Mammary epithelial cell (primary cell): ENCODE data around the gene SF3A2.

Experiments used
- CTCF ChIP-seq, 2 donors: IDR thresholded peaks in 1 of 2; conservative IDR thresholded peaks in 1 of 2; 2 replicates each; pipeline ENCODE4 v1.5.1; 2011 to 2012; ENCODE audit warnings: inconsistent platforms in 2 of 2, low read length in 2 of 2, mild to moderate bottlenecking in 2 of 2, control low read depth in 1 of 2, low read depth in 1 of 2; ENCODE audit not compliant: insufficient read depth in 1 of 2; ENCODE audit errors: extremely low read depth in 1 of 2
- EZH2 ChIP-seq: IDR thresholded peaks from 2 replicates; pipeline ENCODE4 v1.6.1; 2012; ENCODE audit warnings: low read length, inconsistent platforms, borderline replicate concordance

DNA sequence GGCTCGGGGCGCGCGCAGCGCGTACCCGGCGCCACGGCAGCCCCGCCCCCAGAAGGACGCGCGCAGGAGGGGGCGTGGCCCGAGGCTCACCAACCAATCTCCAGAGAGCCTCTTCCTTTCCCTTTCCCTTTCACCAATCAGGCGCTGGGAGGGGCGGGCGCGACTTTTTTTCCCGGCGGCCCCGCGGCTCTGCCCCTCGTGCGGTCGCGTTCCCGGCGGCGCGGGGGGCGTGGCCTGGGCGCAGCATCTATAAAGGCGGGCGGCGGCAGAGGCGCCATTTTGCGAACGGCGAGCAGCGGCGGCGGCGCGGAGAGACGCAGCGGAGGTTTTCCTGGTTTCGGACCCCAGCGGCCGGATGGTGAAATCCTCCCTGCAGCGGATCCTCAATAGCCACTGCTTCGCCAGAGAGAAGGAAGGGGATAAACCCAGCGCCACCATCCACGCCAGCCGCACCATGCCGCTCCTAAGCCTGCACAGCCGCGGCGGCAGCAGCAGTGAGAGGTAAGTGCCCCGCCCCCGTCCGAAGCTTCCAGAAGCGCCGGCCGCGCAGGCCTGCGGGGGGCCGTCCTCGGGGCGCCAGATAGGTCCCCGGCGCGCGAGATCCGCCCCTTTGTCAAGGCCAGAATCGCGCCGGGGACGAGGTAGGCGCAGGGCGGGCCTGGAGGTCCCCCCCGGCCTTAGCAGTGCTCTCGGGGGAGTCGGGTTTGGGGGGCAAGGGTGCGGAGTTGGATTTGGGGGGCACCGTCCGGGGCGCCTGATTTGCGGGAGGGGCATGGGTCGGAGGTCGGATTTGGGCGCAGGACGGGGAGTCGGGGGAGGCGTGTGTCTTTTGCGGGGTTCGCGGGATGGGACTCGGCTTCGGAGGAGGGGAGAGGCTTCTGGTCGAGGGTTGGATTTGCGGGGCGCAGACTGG is 32.9 kb downstream of the SF3A2 start:
- TF ChIP-seq CTCF (conservative IDR thresholded peaks at IDR 0.05 in 1 of 2, IDR thresholded peaks at IDR 0.05 in 1 of 2; ENCODE audit: extremely low read depth in 1 of 2, insufficient read depth in 1 of 2, low read depth in 1 of 2, low read length in 2 of 2) (no peak), EZH2 (no peak)
